HEK293 (cell line): ENCODE data around the gene ZNF23.

Source experiments
- CTCF ChIA-PET: fragments of 350-600 bp; formaldehyde crosslinking; extraction: SDS; loops from one replicate; lab custom pipeline; 2021; ENCODE audit warnings: antibody characterized with exemption; lab: Yijun Ruan, JAX
- POLR2A ChIA-PET: fragments of 300-600 bp; formaldehyde crosslinking; extraction: SDS; loops from one replicate; lab custom pipeline; 2020; ENCODE audit warnings: antibody characterized with exemption, inconsistent platforms; lab: Yijun Ruan, JAX
- H3K27ac ChIP-seq: fragments of 200-500 bp; sonication (Bioruptor generic); 2 replicates; pipeline ENCODE4 v1.5.1; 2014; ENCODE audit warnings: low read depth, low read length, control low read depth, inconsistent platforms; ENCODE audit errors: extremely low read depth
- H3K36me3 ChIP-seq, 2 experiments: fragments of 200-500 bp in 1 of 2; sonication (Bioruptor generic) in 1 of 2; 1 replicate in 1 of 2; 2 replicates in 1 of 2; pipeline ENCODE4 v1.5.1; 2014 to 2017; ENCODE audit warnings: inconsistent platforms in 2 of 2, low read length in 2 of 2; ENCODE audit not compliant: control insufficient read depth in 2 of 2, insufficient read depth in 1 of 2
- H3K4me1 ChIP-seq: fragments of 200-500 bp; sonication (Bioruptor generic); 2 replicates; pipeline ENCODE4 v1.5.1; 2014; ENCODE audit warnings: mild to moderate bottlenecking, low read length, inconsistent platforms; ENCODE audit not compliant: control insufficient read depth, insufficient read depth
- H3K4me3 ChIP-seq: 2 replicates; pipeline ENCODE4 v1.5.1; 2011; ENCODE audit warnings: low read depth, mild to moderate bottlenecking, control low read depth, low read length, moderate library complexity
- H3K9me3 ChIP-seq: fragments of 200-500 bp; sonication (Bioruptor generic); 2 replicates; pipeline ENCODE4 v1.5.1; 2014; ENCODE audit warnings: low read depth, low read length, inconsistent platforms; ENCODE audit not compliant: control insufficient read depth, insufficient read depth
- AEBP2 ChIP-seq: fragments of 450-650 bp; formaldehyde crosslinking; IDR thresholded peaks from 2 replicates; pipeline ENCODE4 v1.5.1; 2016; ENCODE audit warnings: missing biosample characterization, missing genetic modification characterization, borderline replicate concordance
- GLI2 ChIP-seq: fragments of 450-650 bp; formaldehyde crosslinking; IDR thresholded peaks from 2 replicates; pipeline ENCODE4; 2017; ENCODE audit warnings: missing biosample characterization, missing genetic modification characterization, low read depth, borderline replicate concordance
- INSM2 ChIP-seq: fragments of 450-650 bp; formaldehyde crosslinking; IDR thresholded peaks from 2 replicates; pipeline ENCODE4 v1.5.1; 2016; ENCODE audit warnings: missing biosample characterization, missing genetic modification characterization
- KLF10 ChIP-seq: fragments of 450-650 bp; IDR thresholded peaks from 2 replicates; pipeline ENCODE4 v1.5.1; 2018; ENCODE audit warnings: missing biosample characterization, mild to moderate bottlenecking, missing genetic modification characterization
- SETDB1 ChIP-seq: IDR thresholded peaks from one replicate; pipeline ENCODE4 v1.6.1; 2017; ENCODE audit warnings: mild to moderate bottlenecking, low read length, moderate library complexity, mixed read lengths; ENCODE audit not compliant: insufficient read length
- TSHZ1 ChIP-seq: fragments of 450-650 bp; formaldehyde crosslinking; IDR thresholded peaks from 2 replicates; pipeline ENCODE4 v1.5.1; 2016; ENCODE audit warnings: missing biosample characterization, missing genetic modification characterization, borderline replicate concordance
- YY2 ChIP-seq: fragments of 450-650 bp; formaldehyde crosslinking; IDR thresholded peaks from 2 replicates; pipeline ENCODE4 v1.5.1; 2016; ENCODE audit warnings: missing biosample characterization, missing genetic modification characterization
- ZFP3 ChIP-seq: fragments of 450-650 bp; formaldehyde crosslinking; IDR thresholded peaks from 2 replicates; pipeline ENCODE4 v1.5.1; 2016; ENCODE audit warnings: low read depth, missing biosample characterization, missing genetic modification characterization
- ZNF112 ChIP-seq: fragments of 450-650 bp; formaldehyde crosslinking; IDR thresholded peaks from 2 replicates; pipeline ENCODE4 v1.5.0; 2017; ENCODE audit warnings: missing biosample characterization, missing genetic modification characterization
- ZNF280D ChIP-seq: fragments of 450-650 bp; formaldehyde crosslinking; IDR thresholded peaks from 2 replicates; pipeline ENCODE4 v1.5.1; 2016; ENCODE audit warnings: missing biosample characterization, missing genetic modification characterization
- ZNF292 ChIP-seq: fragments of 450-650 bp; formaldehyde crosslinking; IDR thresholded peaks from 2 replicates; pipeline ENCODE4 v1.5.1; 2016; ENCODE audit warnings: low read depth, missing biosample characterization, missing genetic modification characterization, borderline replicate concordance
- ZNF350 ChIP-seq: fragments of 450-650 bp; formaldehyde crosslinking; IDR thresholded peaks from 2 replicates; pipeline ENCODE4 v1.5.0; 2017; ENCODE audit warnings: missing biosample characterization, mild to moderate bottlenecking, missing genetic modification characterization
- ZNF398 ChIP-seq: fragments of 450-650 bp; formaldehyde crosslinking; IDR thresholded peaks from 2 replicates; pipeline ENCODE4 v1.5.1; 2017; ENCODE audit warnings: missing biosample characterization, missing genetic modification characterization
- ZNF747 ChIP-seq: fragments of 450-650 bp; formaldehyde crosslinking; IDR thresholded peaks from 2 replicates; pipeline ENCODE4 v1.5.1; 2016; ENCODE audit warnings: missing biosample characterization, missing genetic modification characterization
- ZNF777 ChIP-seq: fragments of 450-650 bp; formaldehyde crosslinking; IDR thresholded peaks from 2 replicates; pipeline ENCODE4 v1.5.1; 2017; ENCODE audit warnings: missing biosample characterization, missing genetic modification characterization, borderline replicate concordance

ZNF23 gene

GRCh38 chr16:71404364-71404763 is 57.7 kb downstream of the ZNF23 start:
- Histone ChIP-seq H3K4me3 (no peak overlapping the region), H3K9me3 (no peaks in the 10 kb centered on the region), H3K36me3 (no peaks in the 10 kb centered on the region), H3K4me1 (no peaks in the 10 kb centered on the region), H3K27ac (no peak overlapping the region)
- TF ChIP-seq ZFP3 (tag by site-specific recombination), result no peak
- TF ChIP-seq GLI2, result no peak
- TF ChIP-seq YY2 (tag by site-specific recombination), result no peak
- TF ChIP-seq ZNF747, result no peak
- TF ChIP-seq KLF10 (tag by site-specific recombination), result no peak
- TF ChIP-seq SETDB1, result peak; percentile 52
- no peak for TF ChIP-seq ZNF280D
- ChIA-PET POLR2A (no interaction called here), CTCF (interaction anchor here (0.5 to 0.7 kb wide), 3 partner anchors 8 to 57 kb away, joined by 3 read pairs; no protein-coding TSS in a partner anchor)

- Histone ChIP-seq H3K36me3 (no peaks in the 10 kb centered on the region), H3K4me3 (no peak overlapping the region), H3K9me3 (no peaks in the 10 kb centered on the region), H3K27ac (no peak overlapping the region), H3K4me1 (no peaks in the 10 kb centered on the region)
- ChIA-PET POLR2A (no interaction called here), CTCF (interaction anchor here (1.0 kb wide), 1 partner anchor 10 kb away, joined by 3 read pairs; no protein-coding TSS in a partner anchor)
- TF ChIP-seq ZNF777, result no peak
- no peak for TF ChIP-seq ZNF350 (tag by site-specific recombination)
- no peak for TF ChIP-seq INSM2 (tag by site-specific recombination)
- no peak for TF ChIP-seq ZNF112 (tag by site-specific recombination)
- TF ChIP-seq ZNF292, result no peak
- TF ChIP-seq AEBP2 (tag by site-specific recombination), result no peak
- no peak for TF ChIP-seq ZNF398 (tag by site-specific recombination)
- no peak for TF ChIP-seq TSHZ1 (tag by site-specific recombination)
These were observed 59.4 kb downstream of the ZNF23 start for GRCh38 chr16:71402674-71403073.
